Measurements from ENCODE around the gene CHI3L2.
"Not testable (repeated sequence)": the region's sequence is repeated elsewhere in the genome, so short reads cannot be mapped to it uniquely, and the experiment has no call there.

Gene CHI3L2

GRCh38 chr1:111211921-111212320, 15.6 kb upstream of the CHI3L2 start:
- Histone ChIP-seq H3K9me3 (ENCODE audit: control insufficient read depth in 5 of 5, low read length in 5 of 5) (no peaks in the 10 kb centered on the region), H3K27ac (ENCODE audit: low read depth, low read length) (no peak overlapping the region), H3K9ac (ENCODE audit: low read length in 5 of 5) (no peak overlapping the region), H3K4me3 (ENCODE audit: low read depth in 1 of 5, low read length in 5 of 5) (no peak overlapping the region), H3K4me1 (ENCODE audit: control insufficient read depth in 5 of 5, insufficient read depth in 5 of 5, low read length in 5 of 5) (peaks cover 0 to 12% (median 10%) of the 10 kb centered on the region in 5 donors), H3K27me3 (ENCODE audit: control insufficient read depth in 5 of 5, insufficient read depth in 4 of 5, low read length in 5 of 5) (no peaks in the 10 kb centered on the region), H3K36me3 (ENCODE audit: control insufficient read depth in 5 of 5, insufficient read depth in 5 of 5, low read length in 5 of 5) (no peaks in the 10 kb centered on the region)

GRCh38 chr1:111212634-111213335, 14.7 kb upstream of the CHI3L2 start:
- Histone ChIP-seq H3K27ac (ENCODE audit: low read depth, low read length) (no peak overlapping the region), H3K9me3 (ENCODE audit: control insufficient read depth in 5 of 5, low read length in 5 of 5) (no peaks in the 10 kb centered on the region), H3K27me3 (ENCODE audit: control insufficient read depth in 5 of 5, insufficient read depth in 4 of 5, low read length in 5 of 5) (no peaks in the 10 kb centered on the region), H3K9ac (ENCODE audit: low read length in 5 of 5) (no peak overlapping the region), H3K4me1 (ENCODE audit: control insufficient read depth in 5 of 5, insufficient read depth in 5 of 5, low read length in 5 of 5) (peaks cover 0 to 12% (median 10%) of the 10 kb centered on the region in 5 donors), H3K36me3 (ENCODE audit: control insufficient read depth in 5 of 5, insufficient read depth in 5 of 5, low read length in 5 of 5) (no peaks in the 10 kb centered on the region), H3K4me3 (ENCODE audit: low read depth in 1 of 5, low read length in 5 of 5) (no peak overlapping the region)

- Histone ChIP-seq H3K27ac (ENCODE audit: low read depth, low read length) (no peak overlapping the region), H3K4me1 (ENCODE audit: control insufficient read depth in 5 of 5, insufficient read depth in 5 of 5, low read length in 5 of 5) (peaks cover 0 to 12% (median 10%) of the 10 kb centered on the region in 5 donors), H3K9me3 (ENCODE audit: control insufficient read depth in 5 of 5, low read length in 5 of 5) (no peaks in the 10 kb centered on the region), H3K9ac (ENCODE audit: low read length in 5 of 5) (no peak overlapping the region), H3K4me3 (ENCODE audit: low read depth in 1 of 5, low read length in 5 of 5) (no peak overlapping the region), H3K36me3 (ENCODE audit: control insufficient read depth in 5 of 5, insufficient read depth in 5 of 5, low read length in 5 of 5) (no peaks in the 10 kb centered on the region), H3K27me3 (ENCODE audit: control insufficient read depth in 5 of 5, insufficient read depth in 4 of 5, low read length in 5 of 5) (no peaks in the 10 kb centered on the region)
Measured at GRCh38 chr1:111213412-111213811, 14.1 kb upstream of the CHI3L2 start.

- Histone ChIP-seq H3K4me3 (ENCODE audit: low read depth in 1 of 5, low read length in 5 of 5) (no peak overlapping the region), H3K27ac (ENCODE audit: low read depth, low read length) (no peak overlapping the region), H3K9me3 (ENCODE audit: control insufficient read depth in 5 of 5, low read length in 5 of 5) (no peaks in the 10 kb centered on the region), H3K4me1 (ENCODE audit: control insufficient read depth in 5 of 5, insufficient read depth in 5 of 5, low read length in 5 of 5) (peaks cover 0 to 12% (median 10%) of the 10 kb centered on the region in 5 donors), H3K36me3 (ENCODE audit: control insufficient read depth in 5 of 5, insufficient read depth in 5 of 5, low read length in 5 of 5) (no peaks in the 10 kb centered on the region), H3K9ac (ENCODE audit: low read length in 5 of 5) (no peak overlapping the region), H3K27me3 (ENCODE audit: control insufficient read depth in 5 of 5, insufficient read depth in 4 of 5, low read length in 5 of 5) (no peaks in the 10 kb centered on the region)
Measured at GRCh38 chr1:111214074-111214801, 13.3 kb upstream of the CHI3L2 start.

- Histone ChIP-seq H3K4me1 (ENCODE audit: control insufficient read depth in 5 of 5, insufficient read depth in 5 of 5, low read length in 5 of 5) (peaks cover 0 to 16% (median 11%) of the 10 kb centered on the region in 5 donors), H3K9ac (ENCODE audit: low read length in 5 of 5) (no peak overlapping the region), H3K27ac (ENCODE audit: low read depth, low read length) (no peak overlapping the region)
Measured at GRCh38 chr1:111214884-111215283, 12.6 kb upstream of the CHI3L2 start.

GRCh38 chr1:111215285-111215684, 12.2 kb upstream of the CHI3L2 start:
- H3K9me3 ChIP-seq (ENCODE audit: control insufficient read depth in 5 of 5, low read length in 5 of 5); H3K27ac ChIP-seq (ENCODE audit: low read depth, low read length); H3K4me3 ChIP-seq (ENCODE audit: low read depth in 1 of 5, low read length in 5 of 5); H3K36me3 ChIP-seq (ENCODE audit: control insufficient read depth in 5 of 5, insufficient read depth in 5 of 5, low read length in 5 of 5); H3K9ac ChIP-seq (ENCODE audit: low read length in 5 of 5); H3K27me3 ChIP-seq (ENCODE audit: control insufficient read depth in 5 of 5, insufficient read depth in 4 of 5, low read length in 5 of 5): not testable (repeated sequence)
- peaks cover 0 to 20% (median 11%) of the 10 kb centered on the region in 5 donors for H3K4me1 ChIP-seq (ENCODE audit: control insufficient read depth in 5 of 5, insufficient read depth in 5 of 5, low read length in 5 of 5)

More at GRCh38 chr1:111214884-111215283, 12.6 kb upstream of the CHI3L2 start:
- no peaks in the 10 kb centered on the region for H3K27me3 ChIP-seq (ENCODE audit: control insufficient read depth in 5 of 5, insufficient read depth in 4 of 5, low read length in 5 of 5)
- no peaks in the 10 kb centered on the region for H3K36me3 ChIP-seq (ENCODE audit: control insufficient read depth in 5 of 5, insufficient read depth in 5 of 5, low read length in 5 of 5)
- H3K4me3 ChIP-seq (ENCODE audit: low read depth in 1 of 5, low read length in 5 of 5), result no peak overlapping the region
- H3K9me3 ChIP-seq (ENCODE audit: control insufficient read depth in 5 of 5, low read length in 5 of 5), result no peaks in the 10 kb centered on the region

GRCh38 chr1:111216751-111217150, 10.8 kb upstream of the CHI3L2 start:
- Histone ChIP-seq H3K4me3 (ENCODE audit: low read depth in 1 of 5, low read length in 5 of 5) (no peak overlapping the region), H3K36me3 (ENCODE audit: control insufficient read depth in 5 of 5, insufficient read depth in 5 of 5, low read length in 5 of 5) (no peaks in the 10 kb centered on the region), H3K27me3 (ENCODE audit: control insufficient read depth in 5 of 5, insufficient read depth in 4 of 5, low read length in 5 of 5) (no peaks in the 10 kb centered on the region), H3K9ac (ENCODE audit: low read length in 5 of 5) (no peak overlapping the region), H3K27ac (ENCODE audit: low read depth, low read length) (no peak overlapping the region), H3K4me1 (ENCODE audit: control insufficient read depth in 5 of 5, insufficient read depth in 5 of 5, low read length in 5 of 5) (peaks cover 0 to 33% (median 17%) of the 10 kb centered on the region in 5 donors), H3K9me3 (ENCODE audit: control insufficient read depth in 5 of 5, low read length in 5 of 5) (no peaks in the 10 kb centered on the region)

GRCh38 chr1:111217183-111217910, 10.2 kb upstream of the CHI3L2 start:
- Histone ChIP-seq H3K27ac (ENCODE audit: low read depth, low read length) (no peak overlapping the region), H3K9ac (ENCODE audit: low read length in 5 of 5) (no peak overlapping the region), H3K36me3 (ENCODE audit: control insufficient read depth in 5 of 5, insufficient read depth in 5 of 5, low read length in 5 of 5) (no peaks in the 10 kb centered on the region), H3K4me3 (ENCODE audit: low read depth in 1 of 5, low read length in 5 of 5) (no peak overlapping the region), H3K4me1 (ENCODE audit: control insufficient read depth in 5 of 5, insufficient read depth in 5 of 5, low read length in 5 of 5) (peaks cover 0 to 39% (median 21%) of the 10 kb centered on the region in 5 donors), H3K27me3 (ENCODE audit: control insufficient read depth in 5 of 5, insufficient read depth in 4 of 5, low read length in 5 of 5) (no peaks in the 10 kb centered on the region), H3K9me3 (ENCODE audit: control insufficient read depth in 5 of 5, low read length in 5 of 5) (no peaks in the 10 kb centered on the region)

- no peak overlapping the region for H3K4me3 ChIP-seq (ENCODE audit: low read depth in 1 of 5, low read length in 5 of 5)
- H3K4me1 ChIP-seq (ENCODE audit: control insufficient read depth in 5 of 5, insufficient read depth in 5 of 5, low read length in 5 of 5), result peaks cover 0 to 45% (median 27%) of the 10 kb centered on the region in 5 donors
- H3K9ac ChIP-seq (ENCODE audit: low read length in 5 of 5), result no peak overlapping the region
- H3K36me3 ChIP-seq (ENCODE audit: control insufficient read depth in 5 of 5, insufficient read depth in 5 of 5, low read length in 5 of 5), result no peaks in the 10 kb centered on the region
- no peaks in the 10 kb centered on the region for H3K27me3 ChIP-seq (ENCODE audit: control insufficient read depth in 5 of 5, insufficient read depth in 4 of 5, low read length in 5 of 5)
- no peak overlapping the region for H3K27ac ChIP-seq (ENCODE audit: low read depth, low read length)
- H3K9me3 ChIP-seq (ENCODE audit: control insufficient read depth in 5 of 5, low read length in 5 of 5), result no peaks in the 10 kb centered on the region
Measured at GRCh38 chr1:111218701-111219556, 8.6 kb upstream of the CHI3L2 start.
